NAMALWA (cell line): ENCODE measurements around the gene KCNQ5.

ENCODE experiments used
- DNase-seq: peaks from one replicate; pipeline ENCODE4 v3.0.0-alpha.2; 2015; ENCODE audit warnings: low spot score

KCNQ5 gene

GRCh38 chr6:72675396-72675795 is 53.5 kb downstream of the KCNQ5 start:
- DNase-seq: no peak

- DNase-seq: no peak
These were observed 55.1 kb downstream of the KCNQ5 start for GRCh38 chr6:72676995-72677394.

DNA sequence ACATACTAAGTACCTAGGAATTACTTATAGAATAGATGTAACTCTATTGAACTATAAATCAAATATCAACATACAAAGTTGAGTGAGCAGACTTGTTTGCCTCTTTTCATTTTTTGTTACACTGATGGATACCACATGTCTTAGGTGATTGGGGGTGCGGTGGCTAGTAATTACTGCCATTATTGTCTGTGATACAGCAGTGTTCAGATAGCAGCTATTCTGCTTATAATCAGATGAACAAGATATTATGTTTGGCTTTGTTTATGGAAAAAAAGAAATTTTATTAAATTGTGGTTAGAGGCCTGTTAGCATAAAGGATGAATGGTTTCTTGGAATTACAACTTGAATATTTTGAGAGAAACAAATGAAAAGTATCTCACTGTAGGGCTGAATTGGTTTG is 55.9 kb downstream of the KCNQ5 start:
- DNase-seq: no peak

- no peak for DNase-seq
These were observed 61.9 kb downstream of the KCNQ5 start for GRCh38 chr6:72683797-72684196.

DNA sequence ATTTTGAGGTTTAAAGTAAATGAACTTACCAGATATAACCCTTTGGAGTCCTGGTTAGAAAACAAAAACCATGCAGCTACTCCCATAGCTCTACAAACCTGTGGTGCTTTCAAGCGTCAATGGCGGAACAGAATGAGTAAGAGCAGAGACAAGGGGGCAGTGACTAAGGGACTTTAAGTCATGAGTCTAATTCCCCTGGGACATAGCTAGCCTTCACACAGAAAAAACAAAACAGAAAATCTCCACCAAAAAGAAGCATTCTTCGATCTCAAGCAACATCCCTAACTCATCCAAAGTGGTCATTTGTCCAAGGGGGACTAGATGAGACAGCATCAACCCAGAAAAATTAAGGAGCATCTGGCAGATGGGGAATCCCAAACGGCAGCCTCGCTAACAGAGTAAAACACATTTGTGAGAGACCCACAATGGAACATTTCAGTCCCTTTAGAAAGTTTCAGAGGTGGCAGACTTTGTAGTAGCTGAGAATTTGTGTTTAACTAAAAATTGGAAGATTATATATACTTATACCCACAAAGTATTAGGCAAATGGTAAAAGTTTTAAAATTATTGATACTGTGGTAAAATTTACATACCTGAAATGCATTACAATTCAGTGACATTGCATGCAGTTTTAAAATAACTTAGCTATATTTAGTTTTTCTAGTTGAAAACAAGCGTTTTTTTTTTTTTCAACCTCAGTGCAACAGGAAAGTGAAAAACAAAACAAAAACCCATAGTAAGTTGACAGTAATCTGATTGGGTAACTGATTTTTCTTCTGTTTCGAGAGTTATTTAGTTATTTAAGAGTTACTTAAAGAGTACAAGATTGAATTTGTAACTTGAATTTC is 67.5 kb downstream of the KCNQ5 start:
- peak; percentile 73 for DNase-seq

DNA sequence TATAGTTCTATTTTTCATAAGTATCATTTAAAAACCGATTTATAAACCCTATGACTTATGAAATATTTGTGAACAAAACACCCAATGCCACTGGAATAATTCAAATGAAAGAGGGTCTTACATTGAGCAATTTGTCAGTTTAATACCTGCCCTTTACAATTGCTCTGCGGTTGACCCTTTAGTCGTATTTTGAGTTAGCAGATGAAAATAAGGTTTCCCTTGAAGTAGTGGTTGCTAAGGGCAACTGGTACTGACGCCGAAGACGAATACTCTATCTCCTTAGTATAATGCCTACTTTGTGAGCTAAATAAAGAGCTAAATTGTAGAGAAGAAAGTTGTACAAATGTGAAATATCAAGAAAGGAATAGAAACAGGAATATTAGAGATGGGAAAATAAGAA is 69.4 kb downstream of the KCNQ5 start:
- DNase-seq: no peak

- DNase-seq: no peak
These were observed 74.2 kb downstream of the KCNQ5 start for GRCh38 chr6:72696055-72696454.

DNA sequence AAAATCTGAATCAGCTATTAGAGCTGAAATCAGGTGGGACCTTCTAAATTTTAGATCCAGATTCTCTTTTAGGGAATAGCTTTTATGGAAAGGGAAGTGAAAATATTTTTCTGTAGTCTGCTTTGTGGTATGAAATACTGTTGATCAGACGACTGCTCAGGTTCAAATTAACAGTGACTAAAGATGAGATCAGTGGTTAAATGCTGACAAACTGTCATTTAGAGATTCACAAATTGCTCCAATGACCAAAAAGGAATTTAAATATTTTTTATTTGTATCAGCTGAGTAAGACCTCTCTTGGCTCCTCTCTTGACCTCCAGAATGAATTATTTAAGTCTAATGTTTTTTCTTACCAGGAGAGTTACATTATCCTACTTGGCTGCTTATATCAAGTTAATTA is 77.3 kb downstream of the KCNQ5 start:
- DNase-seq: no peak

- no peak for DNase-seq
These were observed 80.6 kb downstream of the KCNQ5 start for GRCh38 chr6:72702421-72702820.

- DNase-seq: no peak
These were observed 81.2 kb downstream of the KCNQ5 start for GRCh38 chr6:72703093-72703492.

DNA sequence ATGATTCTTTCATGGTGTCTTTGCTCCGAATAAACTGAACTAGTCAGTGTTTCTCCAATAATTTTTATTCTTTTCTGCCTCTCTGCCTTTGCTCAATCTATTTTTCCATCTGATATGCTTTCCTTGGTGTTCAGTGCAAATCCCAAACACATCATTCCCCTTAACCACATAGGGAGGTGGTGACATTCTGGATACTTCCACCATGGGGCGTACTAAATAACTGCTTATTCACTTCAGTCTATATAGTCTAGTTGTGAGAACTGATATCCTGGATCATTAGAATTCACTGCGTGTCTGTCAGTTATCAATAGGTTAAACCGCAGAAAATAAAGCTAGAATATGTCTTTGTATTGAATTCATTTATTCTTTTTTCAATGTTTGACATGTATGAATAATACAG is 83.1 kb downstream of the KCNQ5 start:
- no peak for DNase-seq

DNA sequence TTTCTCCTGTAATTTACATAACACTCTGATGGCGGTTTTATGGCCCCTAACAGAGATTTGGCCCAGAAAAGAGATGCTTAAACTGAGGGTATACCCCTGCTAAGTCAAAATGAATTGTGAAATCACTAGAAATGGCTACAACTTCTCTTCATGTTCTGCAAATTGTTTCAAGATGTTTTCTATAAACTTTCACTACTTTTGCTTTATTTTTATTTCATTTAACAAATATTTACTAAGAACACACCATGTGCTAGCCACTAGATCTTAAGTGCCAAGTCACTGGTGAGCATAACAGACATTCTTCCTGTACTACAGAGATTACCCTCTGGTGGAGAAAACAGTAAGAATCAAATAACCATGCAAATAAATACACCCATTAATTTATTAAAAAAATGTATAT is 87.6 kb downstream of the KCNQ5 start:
- no peak for DNase-seq

GRCh38 chr6:72711731-72712130 is 89.9 kb downstream of the KCNQ5 start:
- no peak for DNase-seq

DNA sequence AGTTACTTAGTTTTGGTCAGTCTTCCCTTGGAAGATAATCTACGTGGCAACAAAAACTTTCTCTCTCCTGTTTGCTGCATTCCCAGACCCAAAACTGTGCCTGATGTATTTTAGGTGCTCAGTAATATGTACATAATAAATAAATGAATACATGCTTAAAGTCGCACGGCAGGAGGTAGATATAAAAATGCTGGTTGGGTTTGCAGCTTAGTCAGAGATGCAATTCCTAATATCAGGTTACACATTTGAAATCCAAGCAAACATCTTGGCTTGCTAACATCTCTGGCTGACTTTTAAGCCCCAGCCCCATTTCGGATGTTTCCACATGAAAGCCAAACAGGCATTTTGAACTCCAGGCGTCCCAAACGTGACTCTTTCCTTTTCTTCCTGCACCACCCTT is 91.0 kb downstream of the KCNQ5 start:
- DNase-seq: no peak

DNA sequence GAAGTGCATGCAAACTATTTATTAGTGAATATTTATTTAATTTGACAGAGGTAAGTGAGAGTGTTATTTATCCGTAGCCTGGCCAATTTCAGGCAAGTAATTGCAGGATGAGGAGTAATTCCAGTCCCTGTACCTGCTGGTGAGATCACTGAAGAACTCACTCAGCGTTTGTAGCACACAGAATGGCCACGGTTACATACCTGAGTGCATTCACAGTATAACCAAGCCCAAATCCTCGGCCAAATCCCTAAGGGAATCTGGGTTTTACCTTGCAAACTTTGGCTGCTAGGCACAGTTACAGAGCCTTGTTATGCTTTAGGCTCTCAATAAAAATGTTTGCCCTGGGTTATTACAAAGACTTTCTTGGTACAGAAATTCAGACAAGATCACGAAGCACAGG is 93.3 kb downstream of the KCNQ5 start:
- no peak for DNase-seq

DNA sequence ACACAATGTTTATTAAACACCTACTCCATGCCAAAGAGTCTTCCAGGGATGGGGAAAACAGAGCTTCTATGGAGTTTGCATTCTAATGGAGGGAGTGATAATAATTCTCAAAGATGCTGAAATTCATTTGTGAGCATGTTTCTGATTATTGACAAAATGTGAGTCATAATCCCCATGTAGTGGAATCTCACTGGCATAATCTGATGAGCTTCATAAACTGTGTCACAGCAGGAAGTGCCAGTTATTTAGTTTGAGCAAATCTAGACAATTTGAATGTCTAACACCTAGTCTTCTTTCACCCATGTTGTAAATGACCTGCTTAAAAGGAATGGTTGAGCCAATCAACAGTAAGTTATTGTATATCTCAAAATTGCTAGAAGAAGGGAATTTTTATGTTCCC is 95.1 kb downstream of the KCNQ5 start:
- DNase-seq: no peak

GRCh38 chr6:72720464-72720863 is 98.6 kb downstream of the KCNQ5 start:
- DNase-seq: no peak

DNA sequence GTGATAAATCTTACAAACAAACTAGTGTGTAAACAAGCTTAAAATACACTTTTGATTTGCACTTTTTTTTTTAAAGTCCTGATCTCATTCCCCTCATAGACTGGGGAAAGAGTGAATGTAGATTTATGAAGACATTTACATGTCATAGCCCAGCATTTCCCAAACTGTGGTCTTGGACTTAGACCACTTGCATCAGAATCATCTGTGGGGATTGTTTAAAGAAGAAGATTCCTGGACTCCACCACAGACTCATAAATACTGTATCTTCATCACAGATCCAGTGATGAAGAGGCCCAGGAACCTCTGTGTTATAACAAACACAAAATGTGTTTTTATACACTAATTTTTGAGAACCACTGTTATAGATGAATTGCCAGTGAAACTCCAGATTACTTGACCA is 99.5 kb downstream of the KCNQ5 start:
- no peak for DNase-seq

GRCh38 chr6:72724545-72724944 is 102.7 kb downstream of the KCNQ5 start:
- DNase-seq: peak; percentile 73

DNA sequence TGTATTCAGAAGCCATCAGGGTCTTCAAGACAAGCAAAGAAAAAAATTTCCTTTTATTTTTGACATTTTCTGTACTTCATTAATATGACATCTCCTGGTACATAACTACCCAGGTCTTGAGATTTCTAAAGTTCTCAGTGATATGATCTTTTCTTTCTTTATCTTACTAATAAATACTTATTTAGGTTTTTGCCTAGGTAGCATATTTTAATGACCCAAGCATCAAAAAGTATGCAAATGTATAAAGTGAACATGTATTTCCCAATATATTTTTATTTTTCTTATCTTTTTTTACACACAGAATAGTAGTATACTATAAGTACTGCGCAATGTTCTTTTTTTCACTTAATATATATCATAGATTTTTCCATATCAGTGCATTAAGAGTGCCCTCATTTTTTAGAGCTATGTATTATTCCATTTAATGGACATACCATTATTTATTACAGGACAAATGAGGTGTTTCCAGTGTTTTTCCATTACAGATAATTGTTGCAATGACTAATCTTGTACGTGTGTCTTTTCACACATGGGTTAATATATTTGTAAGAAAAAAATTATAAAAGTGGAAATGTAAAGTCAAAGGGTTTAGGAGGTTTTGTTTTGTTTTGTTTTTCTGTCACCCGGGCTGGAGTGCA is 107.0 kb downstream of the KCNQ5 start:
- no peak for DNase-seq

DNA sequence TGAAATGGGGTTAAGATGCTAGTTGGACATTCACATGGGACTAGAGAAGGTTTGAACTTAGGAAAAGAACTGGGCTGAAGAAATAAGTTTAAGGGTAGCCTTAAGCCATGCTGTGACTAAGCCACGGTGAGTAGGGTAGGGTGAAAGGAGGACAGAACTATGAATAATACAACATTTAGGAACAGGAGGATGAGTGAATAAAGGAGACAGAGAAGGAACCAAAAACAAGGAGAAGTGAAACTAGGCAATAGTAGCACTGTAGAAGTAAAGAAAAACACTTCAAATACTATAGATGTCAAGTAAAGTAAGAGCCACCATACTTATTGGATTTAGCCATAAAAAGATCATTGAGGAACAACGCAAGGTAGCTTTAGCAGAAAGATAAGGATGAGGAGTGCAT is 111.2 kb downstream of the KCNQ5 start:
- DNase-seq: peak; percentile 31

GRCh38 chr6:72738091-72738490 is 116.2 kb downstream of the KCNQ5 start:
- no peak for DNase-seq

GRCh38 chr6:72739368-72739779 is 117.5 kb downstream of the KCNQ5 start:
- peak; percentile 21 for DNase-seq

DNA sequence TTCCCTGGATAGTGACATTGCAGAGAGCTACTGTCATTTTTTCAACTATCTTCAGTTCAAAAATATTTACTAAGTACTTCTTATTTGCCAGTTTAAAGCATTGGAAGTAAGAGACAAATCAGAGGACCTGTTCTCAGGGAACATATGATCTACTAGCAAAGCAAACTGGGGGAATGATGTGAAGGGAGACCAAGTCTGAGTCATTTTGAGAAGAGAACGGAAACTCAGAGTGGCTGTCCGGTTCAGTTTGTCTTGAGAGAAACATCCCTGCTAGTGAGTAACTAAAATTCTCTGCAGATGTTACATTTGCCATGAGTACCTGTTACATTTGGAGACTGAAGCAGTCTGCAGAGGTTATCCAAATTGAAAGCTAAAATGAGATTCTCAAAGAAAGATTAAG is 118.3 kb downstream of the KCNQ5 start:
- no peak for DNase-seq
